Stimulated activated CD8-positive, alpha-beta memory T cell treated with anti-CD3 and anti-CD28 coated beads, Interleukin-15, amount 100 ng/mL, for 4 hours (primary cell): ENCODE measurements around the gene PKN1.
A peak's percentile ranks its signal among the peaks of the same experiment; 100 is the strongest.
"Not testable (repeated sequence)": the region's sequence is repeated elsewhere in the genome, so short reads cannot be mapped to it uniquely, and the experiment has no call there.

Experiments
- DNase-seq, 2 donors: peaks; one replicate each; pipeline ENCODE4 v3.0.0-alpha.2; 2020; ENCODE audit warnings: low read depth in 2 of 2

The PKN1 gene

DNA sequence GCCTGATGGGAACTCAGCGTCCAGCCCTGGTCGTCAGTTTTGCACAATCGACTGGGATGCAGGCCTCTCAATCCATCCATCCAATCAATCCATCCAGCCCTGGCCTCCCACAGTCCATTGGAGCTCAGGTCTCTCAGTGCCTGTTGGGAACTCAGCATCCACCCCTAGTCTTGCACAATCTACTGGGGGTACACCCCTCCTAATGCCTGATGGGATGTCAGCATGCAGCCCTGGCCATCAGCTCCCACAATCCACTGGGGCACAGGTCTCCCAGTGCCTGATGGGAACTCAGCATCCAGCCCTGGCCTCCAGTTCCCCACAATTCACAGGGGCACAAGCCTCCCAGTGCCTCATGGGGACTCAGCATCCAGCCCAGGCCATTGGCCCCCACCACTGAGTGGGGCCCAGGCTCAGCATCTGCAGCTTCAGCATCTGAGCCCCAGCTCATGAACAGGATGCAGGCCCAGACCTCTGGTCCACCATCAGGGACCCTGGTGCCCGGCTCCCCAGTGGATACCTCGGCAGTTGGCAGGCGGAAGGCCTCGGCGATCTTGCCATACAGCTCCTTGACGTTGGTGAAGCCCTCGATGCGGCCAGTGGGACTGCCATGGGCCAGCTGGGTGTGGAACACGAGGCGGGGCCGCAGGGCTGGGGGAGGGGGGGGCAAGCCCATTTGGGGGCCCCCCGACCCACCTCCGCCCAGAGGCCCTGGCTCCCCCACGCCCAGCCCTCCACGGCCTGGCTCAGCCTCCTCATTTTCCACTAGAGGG lies 49.3 kb downstream of the PKN1 start:
- no peak for DNase-seq

GRCh38 chr19:14487370-14488125 lies 54.4 kb downstream of the PKN1 start:
- DNase-seq = no peak

- no peak for DNase-seq
Observed at GRCh38 chr19:14492756-14493337, 59.7 kb downstream of the PKN1 start.

DNA sequence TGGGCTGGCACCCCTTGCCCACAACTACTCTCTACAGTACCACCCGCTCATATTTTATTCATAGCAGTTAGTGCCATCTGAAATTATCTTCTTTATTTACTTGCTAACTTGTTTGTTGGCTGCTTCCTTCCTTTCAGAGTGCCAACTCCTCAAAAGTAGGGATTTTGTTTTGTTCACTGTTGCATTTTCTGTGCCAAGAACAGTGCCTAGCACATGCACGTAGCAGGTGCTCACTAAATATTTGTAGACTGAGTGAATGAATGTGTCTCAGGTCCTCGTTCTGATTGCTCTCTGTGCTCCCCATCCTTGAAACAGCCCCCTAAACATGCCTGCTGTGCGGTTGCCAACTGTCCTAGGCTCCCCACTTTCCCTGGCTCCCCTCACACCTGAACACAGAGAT lies 61.3 kb downstream of the PKN1 start:
- no peak for DNase-seq

DNA sequence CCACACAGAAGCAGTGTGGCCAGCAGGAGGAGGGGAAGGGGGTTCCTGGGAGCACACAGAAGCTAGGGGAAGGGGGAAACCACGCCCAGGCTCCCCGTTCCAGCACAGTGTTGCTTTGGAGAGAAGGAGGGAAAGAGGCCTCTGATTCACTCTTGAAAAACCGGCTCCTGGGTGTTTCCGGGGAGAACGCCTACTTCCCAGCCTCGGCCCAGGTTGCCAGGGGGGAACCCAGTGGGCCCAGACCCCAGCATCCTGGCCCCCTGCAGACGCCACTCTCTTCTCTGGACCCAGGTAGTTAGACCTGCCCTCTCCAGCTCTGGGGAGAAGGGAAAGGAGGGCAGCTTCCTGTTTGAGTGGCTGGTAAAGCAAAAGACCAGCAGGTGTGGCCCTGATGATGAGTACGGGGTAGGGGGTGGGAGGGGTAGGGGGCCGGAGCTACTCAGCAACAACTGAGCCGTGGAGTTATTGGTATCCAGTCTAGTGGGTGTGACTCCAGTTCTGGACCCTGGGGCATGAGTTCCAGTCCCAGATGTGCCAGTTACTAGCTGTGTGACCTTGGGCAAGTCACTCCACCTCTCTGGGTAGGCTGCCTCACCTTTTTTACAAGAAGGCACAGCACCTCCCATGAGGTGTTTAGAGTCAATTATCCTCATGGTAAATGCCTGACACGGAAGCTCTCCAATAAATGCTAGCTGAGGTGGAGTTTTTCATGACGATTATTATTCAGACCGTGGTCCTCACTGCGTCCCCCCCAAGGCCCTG lies 62.0 kb downstream of the PKN1 start:
- DNase-seq = no peak

DNA sequence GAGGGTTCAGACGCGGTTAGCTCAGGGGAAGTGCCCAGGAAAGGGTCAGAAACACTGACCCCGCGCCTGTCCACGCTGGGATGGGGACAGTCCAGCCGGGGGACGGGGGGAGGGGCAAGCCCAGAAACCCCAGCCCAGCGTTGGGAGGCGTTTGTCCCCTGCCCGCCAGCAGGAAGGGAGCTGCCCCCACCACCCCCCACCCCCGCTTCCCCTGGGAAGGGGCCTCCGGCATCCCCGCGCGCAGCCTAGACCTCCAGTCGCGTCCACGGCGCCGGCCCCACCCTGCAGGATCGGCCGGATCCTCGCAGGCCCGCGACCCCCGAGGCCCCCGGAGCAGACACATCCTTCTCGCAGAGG lies 62.5 kb downstream of the PKN1 start:
- DNase-seq = no peak

DNA sequence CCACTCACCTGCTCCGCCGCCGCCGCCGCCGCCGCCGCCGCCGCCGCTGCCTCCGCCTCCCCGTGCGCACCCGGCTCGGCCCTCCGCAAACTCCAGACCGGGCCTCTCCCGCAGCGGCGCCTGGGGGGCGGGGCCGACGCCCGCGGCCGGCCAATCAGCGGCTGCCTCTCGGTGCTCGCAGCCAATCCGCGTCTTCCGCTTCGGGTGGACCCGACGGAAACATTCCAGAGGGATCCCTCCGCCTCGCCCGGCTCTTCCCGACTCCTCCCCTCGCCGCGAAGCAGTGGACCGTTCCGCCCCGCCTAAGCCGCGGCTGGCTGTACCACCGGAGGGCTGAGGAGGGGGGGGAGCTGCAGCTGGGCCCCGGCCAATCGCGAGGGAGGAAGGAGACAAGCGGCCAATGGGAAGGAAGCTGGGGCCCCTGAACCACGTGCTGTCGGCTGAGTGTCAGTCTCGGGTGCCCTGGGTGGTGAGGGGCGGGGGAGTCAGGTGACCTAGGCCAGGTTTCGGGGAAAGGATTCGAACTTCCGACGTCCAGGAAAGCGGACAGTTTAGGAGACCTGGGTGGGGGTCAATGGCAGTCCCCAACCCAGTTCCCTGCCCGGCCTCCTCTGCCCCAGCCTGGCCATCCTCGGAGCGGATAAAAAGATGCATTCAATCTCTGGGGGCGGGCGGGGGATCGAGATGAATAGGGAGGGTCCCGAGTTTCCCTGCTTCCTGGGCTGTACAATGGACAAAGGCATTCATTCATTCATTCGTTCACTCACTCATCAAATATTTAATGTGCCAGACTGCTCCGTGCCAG lies 63.1 kb downstream of the PKN1 start, which contains the start of gene GIPC1:
Gene GIPC1 (minus strand): TSS at position 99 of the 805 bp plus-strand sequence. CDS start 13,151 bp downstream, outside the sequence.
- peak; percentile 59 to 66 for DNase-seq

- no peak for DNase-seq
Observed at GRCh38 chr19:14496834-14497227, 63.7 kb downstream of the PKN1 start.

DNA sequence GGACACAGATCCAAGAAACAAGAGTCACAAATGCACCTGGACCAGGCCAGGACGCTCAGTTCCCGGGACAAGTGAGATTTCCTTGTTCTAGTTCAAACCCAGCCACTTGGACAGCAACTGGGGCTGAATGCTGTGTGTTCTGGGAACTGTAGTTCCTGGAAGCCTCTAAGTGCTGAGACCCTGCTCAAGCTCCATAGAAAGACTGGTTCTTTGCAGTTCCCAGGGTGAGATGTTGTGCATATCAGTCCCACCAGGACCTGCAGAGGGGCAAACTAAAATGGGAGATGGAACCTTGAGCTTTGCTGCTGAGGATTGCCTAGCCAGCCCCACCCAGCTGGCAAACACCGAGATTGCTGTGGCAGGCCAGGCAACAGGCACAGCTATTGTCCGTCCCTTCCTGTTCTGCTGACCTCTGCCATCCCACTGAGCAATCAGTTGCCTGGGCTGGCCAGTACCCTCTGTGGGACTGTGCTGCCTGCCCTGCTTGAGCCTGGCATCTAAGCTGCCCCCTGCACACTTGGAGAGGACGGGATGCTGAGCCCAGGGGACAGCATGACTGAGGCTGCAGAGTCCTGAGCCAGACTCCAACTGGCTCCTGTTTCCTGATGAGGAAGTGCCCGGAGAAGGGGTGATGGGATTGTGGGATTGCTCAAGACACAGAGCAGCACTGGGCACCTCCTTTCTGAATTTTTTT lies 64.3 kb downstream of the PKN1 start:
- DNase-seq = no peak

DNA sequence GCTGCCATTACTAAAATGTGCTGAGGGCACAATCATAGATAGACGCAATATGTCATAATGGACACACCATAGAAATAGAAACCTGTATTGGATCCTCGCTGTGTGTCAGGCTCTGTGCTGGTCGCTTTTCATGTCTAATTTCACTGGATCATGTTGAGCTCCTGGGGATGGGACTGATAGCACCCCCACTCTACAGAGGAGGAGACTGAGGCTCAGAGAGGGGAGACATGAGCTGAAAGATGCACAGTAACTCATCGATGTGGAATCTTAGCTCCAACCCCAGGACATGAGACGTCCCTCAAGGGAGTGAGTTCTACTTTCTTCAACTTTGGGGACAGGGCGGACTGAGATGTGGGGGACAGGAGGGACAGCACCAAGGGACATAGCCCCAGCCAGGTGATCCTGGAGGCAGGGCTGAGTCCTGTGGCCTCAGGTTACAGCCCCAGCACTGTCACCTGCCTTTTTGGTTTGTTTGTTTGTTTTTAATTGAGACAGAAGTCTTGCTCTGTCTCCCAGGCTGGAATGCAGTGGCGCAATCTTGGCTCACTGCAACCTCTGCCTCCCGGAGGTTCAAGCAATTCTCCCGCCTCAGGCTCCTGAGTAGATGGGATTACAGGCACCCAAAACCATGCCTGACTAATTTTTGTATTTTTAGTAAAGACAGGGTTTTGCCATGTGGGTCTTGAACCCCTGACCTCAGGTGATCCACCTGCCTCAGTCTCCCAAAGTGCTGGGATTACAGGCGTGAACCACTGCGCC lies 69.4 kb downstream of the PKN1 start:
- DNase-seq = no peak

DNA sequence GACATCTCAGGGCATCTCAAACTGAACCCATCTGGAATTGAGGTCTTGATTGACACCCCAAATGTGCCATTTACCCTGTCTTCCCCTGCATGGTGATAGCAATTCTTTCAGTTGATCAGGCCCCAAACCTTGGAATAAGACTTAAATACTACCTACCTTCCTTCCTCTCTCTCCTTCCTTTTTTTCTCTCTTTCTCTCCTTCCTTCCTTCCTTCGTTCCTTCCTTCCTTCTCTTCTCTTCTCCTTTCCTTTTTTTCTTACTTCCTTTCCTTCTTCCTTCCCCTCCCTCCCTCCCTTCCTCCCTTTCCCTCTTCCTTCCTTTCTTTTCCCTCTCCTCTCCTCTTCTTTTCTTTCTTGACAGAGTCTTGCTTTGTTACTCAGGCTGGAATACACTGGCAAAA lies 70.2 kb downstream of the PKN1 start:
- DNase-seq = no peak

GRCh38 chr19:14504575-14504974 lies 71.5 kb downstream of the PKN1 start:
- DNase-seq = not testable (repeated sequence)

DNA sequence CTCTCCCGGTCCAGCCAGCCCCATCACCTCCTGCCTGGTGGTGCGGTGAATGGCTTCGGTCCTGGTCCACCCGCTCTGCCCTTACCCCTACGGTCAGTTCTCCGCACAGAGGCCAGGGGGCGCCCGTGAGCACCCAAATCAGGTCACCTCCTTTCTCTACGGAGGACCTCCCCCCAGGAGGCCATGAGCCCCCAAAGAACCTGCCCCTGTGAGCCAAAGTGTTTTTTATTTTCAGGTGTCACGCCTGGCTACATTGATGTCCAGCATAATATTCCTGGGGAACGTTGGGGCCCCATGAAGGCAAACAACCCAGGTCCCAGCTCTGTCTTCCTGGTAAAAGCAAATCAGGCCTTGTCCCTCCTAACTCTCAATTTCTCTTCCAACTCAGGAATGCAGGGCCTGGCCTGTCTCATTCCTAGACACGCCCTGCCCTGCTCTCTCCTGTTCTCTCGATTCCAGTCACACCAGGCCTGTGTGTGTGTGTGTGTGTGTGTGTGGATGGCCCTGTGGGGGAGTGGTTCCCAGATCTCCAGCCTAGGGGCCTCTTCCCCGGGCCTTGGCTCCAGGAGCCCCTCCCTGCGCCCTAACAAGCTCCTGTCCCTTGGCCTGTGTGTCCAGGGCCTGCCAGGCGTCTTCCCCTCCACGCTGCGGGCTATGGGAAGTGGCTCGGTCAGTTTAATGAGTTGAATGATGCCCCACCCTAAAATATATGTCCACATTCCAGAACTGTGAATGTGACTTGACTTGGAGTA lies 72.6 kb downstream of the PKN1 start:
- DNase-seq = peak in 1 of 2 donors; percentile 32

- DNase-seq = no peak
Observed at GRCh38 chr19:14507704-14508542, 74.8 kb downstream of the PKN1 start.

DNA sequence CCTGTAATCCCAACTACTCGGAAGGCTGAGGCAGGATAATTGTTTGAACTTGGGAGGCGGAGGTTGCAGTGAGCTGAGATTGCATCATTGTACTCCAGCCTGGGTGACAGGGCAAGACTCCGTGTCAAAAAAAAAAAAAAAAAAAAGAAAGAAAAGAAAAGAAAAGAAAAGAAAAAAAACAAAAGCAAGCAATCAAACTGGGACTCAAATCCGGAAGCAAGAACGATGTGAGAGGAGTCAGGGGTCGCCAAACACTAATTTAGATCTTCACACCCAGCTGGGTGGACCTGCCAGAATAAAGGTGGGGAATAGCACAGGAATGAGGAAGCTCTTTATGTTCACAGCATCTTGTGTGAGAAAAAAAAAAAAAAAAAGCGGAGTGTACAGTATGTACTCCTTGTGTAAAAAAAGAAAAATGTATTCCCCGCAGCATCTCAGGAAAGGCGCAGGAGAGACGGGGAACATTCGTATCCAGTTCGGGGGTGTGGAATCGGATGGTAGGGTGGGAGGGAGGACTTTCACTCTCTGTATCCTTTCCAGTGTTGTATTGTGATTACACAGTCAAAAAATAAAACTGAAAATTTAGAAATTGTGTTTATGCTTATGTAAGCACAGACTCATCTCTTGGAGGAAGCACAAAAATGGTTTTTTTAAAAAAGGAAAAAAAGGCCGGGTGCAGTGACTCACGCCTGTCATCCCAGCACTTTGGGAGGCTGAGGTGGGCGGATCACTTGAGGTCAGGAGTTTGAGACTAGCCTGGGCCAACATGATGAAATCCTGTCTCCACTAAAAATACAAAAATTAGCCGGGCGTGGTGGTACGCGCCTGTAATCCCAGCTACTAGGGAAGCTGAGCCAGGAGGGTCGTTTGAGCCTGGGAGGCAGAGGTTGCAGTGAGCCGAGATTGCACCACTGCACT lies 77.5 kb downstream of the PKN1 start:
- DNase-seq = no peak

GRCh38 chr19:14511229-14511593 lies 78.1 kb downstream of the PKN1 start:
- DNase-seq = no peak

DNA sequence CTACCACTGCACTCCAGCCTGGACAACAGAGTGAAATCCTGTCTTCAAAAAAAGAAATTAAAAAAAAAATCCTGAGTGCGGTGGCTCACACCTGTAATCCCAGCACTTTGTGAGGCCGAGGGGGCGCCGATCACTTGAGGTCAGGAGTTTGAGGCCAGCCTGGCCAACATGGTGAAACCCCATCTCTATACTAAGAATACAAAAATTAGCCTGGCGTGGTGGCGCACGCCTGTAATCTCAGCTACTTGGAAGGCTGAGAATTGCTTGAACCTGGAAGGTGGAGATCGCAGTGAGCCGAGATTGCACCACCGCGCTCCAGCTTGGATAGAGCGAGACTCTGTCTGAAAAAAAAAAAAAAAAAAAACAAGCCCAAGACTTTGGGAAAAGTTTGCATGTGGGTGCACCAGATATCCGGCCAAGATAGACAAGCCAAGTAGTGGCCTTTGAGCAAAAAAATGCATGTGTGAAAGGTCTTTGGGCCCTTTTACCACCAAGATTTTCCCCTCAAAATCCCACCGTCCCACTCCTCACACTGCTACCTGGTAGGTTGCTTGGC lies 79.4 kb downstream of the PKN1 start:
- DNase-seq = no peak
